ENCODE results near the gene TFPT.

The TFPT gene

DNA sequence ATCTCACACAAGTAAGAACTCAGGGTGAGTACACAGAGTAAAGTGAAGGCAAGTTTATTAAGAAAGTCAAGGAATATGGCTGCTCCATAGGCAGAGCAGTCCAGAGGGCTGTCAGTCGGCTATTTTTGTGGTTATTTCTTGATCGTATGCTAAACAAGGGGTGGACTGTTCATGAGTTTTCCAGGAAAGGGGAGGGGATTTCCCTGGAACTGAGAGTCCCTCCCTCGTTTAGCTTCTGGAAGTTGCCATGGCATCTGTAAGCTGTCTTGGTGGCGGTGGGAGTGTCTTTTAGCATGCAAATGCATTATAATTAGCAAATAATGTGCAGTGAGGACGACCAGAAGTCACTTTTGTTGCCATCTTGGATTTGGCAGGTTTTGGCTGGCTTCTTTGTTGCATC, 46.0 kb downstream of the TFPT start:
- DNase-seq: no peak

DNA sequence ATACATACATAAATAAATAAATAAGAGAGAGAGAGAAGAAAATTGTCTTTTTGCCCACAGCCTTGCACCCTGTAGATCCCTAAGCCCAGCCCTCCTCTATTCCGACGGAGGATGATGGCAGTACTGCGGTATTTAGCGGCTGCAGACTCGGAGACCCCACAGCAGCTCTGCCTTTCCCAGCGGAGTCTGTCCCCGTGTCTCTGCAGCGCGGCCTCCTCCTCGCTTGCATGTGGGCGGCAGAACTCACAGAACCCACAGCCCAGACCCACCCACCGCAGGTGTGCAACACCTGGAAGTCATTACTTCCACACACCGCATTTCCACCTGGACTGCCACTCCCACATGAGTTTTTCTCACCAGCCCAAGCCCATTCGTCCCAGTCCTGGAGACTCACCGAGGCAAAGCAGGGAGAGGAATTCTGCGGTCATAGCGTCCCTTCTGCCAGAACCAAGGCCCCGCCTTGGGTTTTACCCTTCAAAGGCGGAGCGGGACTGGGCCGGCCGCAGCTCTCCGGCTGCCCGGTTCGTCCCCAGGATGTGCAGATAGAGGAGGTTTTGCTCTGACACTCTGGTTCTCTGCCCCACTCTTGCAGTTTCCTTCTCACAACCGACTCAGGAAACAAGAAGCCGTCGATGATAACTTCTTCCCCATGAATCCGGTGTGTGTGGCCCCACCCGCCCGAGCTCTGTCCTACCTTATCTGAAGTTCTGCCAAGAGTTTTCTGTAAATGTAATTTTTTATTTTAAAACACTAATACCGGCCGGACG, 51.9 kb downstream of the TFPT start, which contains the start of gene VSTM1:
Gene VSTM1, minus strand, starts transcription at position 548 of the 767 bp plus-strand sequence. Its CDS starts 120 bp downstream, at position 428.
- no peak for DNase-seq

DNA sequence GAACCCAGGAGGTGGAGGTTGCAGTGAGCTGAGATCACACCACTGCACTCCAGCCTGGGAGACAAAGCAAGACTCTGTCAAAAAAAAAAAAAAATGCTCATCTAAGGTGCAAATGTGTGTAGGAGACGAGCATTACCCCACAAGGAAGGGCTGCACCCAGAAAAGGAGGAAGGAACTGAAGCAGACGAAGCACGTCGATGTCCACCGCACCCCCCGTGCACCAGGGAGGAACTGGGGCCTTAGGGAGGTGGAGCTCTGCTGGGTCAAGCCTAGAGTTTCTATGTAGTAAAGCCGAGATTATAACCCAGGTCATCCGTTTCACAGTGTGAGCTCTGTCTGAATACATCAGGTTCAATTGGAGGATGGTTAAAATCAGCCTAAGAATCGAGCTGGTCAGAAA, 52.8 kb downstream of the TFPT start:
- no peak for DNase-seq
